K562 (cell line): Measurements from ENCODE around the gene ANO4. TPM values are rescaled to one million over a fixed set of nuclear protein-coding genes. Genes with fewer than 3 reads are reported as not detected.

Source experiments
- ATAC-seq: fragments of 200-7000 bp; cut with Tn5 transposase; 3 replicates; pipeline ENCODE4 v1.9.1; 2020; ENCODE audit warnings: moderate library complexity
- BruUV-seq: library from RNA; stranded (reverse); fragments of 400-500 nt; replicated peaks from 2 replicates; lab custom pipeline; 2021; lab: Mats Ljungman, UMichigan
- CTCF ChIA-PET: fragments of 300-600 bp; formaldehyde crosslinking; extraction: SDS; loops from one replicate; lab custom pipeline; 2021; ENCODE audit warnings: low intra/inter-chr PET ratio; lab: Yijun Ruan, JAX
- POLR2A ChIA-PET: fragments of 300-600, 350-650 bp; sonication (Branson Sonifier 250); formaldehyde crosslinking; extraction: SDS; loops from one replicate; lab custom pipeline; 2021; ENCODE audit warnings: antibody characterized with exemption, inconsistent platforms; lab: Yijun Ruan, JAX
- DNase-seq, 4 experiments: peaks; one replicate each; pipeline versions ENCODE4 v3.0.0 to v3.0.0-alpha.2; 2011 to 2018; ENCODE audit warnings: low spot score in 3 of 4, mixed read lengths in 3 of 4; ENCODE audit errors: extremely low read depth in 1 of 4
- FAIRE-seq: peaks from 2 replicates; lab custom pipeline; 2011; peaks lifted over from hg19 to GRCh38; lab: Jason Lieb, UNC
- H2AFZ ChIP-seq: 2 replicates; pipeline ENCODE4 v1.6.0; 2011; ENCODE audit warnings: low read depth, low read length, control low read depth, inconsistent platforms
- H3K27ac ChIP-seq: fragments of 200-600 bp; 3 replicates; pipeline ENCODE4 v1.8.0; 2011; ENCODE audit warnings: low read depth, mild to moderate bottlenecking, control low read depth, inconsistent platforms, low read length, moderate library complexity, mixed read lengths; ENCODE audit errors: extremely low read depth
- H3K27me3 ChIP-seq, 2 experiments: fragments of 300-600 bp in 1 of 2; 2 replicates in 1 of 2; 3 replicates in 1 of 2; pipeline versions ENCODE4 v1.6.0 to v1.8.0; 2011; ENCODE audit warnings: inconsistent platforms in 2 of 2, low read length in 2 of 2, mild to moderate bottlenecking in 1 of 2, mixed read lengths in 1 of 2, moderate library complexity in 1 of 2; ENCODE audit not compliant: control insufficient read depth in 2 of 2, insufficient read depth in 2 of 2
- H3K36me3 ChIP-seq: fragments of 300-600 bp; 3 replicates; pipeline ENCODE4 v1.8.0; 2011; ENCODE audit warnings: mild to moderate bottlenecking, low read length, inconsistent platforms; ENCODE audit not compliant: control insufficient read depth, insufficient read depth
- H3K4me1 ChIP-seq, 2 experiments: fragments of 200-600 bp in 1 of 2; replicated peaks in 1 of 2; 2 replicates in 1 of 2; 3 replicates in 1 of 2; pipeline versions ENCODE4 v1.5.1 to v1.8.0; 2011; ENCODE audit warnings: inconsistent platforms in 2 of 2, low read length in 2 of 2, mild to moderate bottlenecking in 1 of 2, mixed read lengths in 1 of 2, moderate library complexity in 1 of 2; ENCODE audit not compliant: control insufficient read depth in 2 of 2, insufficient read depth in 2 of 2
- H3K4me2 ChIP-seq: 2 replicates; pipeline ENCODE4 v1.6.1; 2011; ENCODE audit warnings: low read length, control low read depth, inconsistent platforms, mixed read lengths; ENCODE audit not compliant: insufficient read depth
- H3K4me3 ChIP-seq: fragments of 200-600 bp; sonication (generic), shearing (Covaris generic); 2 replicates; pipeline ENCODE4 v1.5.1; 2016; ENCODE audit warnings: control low read depth, inconsistent platforms
- H3K79me2 ChIP-seq: fragments of 200-600 bp; 3 replicates; pipeline ENCODE4 v1.8.0; 2011; ENCODE audit warnings: low read length, inconsistent platforms; ENCODE audit not compliant: control insufficient read depth, insufficient read depth
- H3K9ac ChIP-seq, 2 experiments: 2 replicates each; pipeline versions ENCODE4 v1.6.0 to v1.6.1; 2011; ENCODE audit warnings: low read depth in 2 of 2, low read length in 2 of 2, control low read depth in 1 of 2, inconsistent platforms in 1 of 2, mild to moderate bottlenecking in 1 of 2, mixed read lengths in 1 of 2; ENCODE audit not compliant: insufficient read depth in 1 of 2
- H3K9me1 ChIP-seq: one replicate; pipeline ENCODE4 v1.6.0; 2011; ENCODE audit warnings: inconsistent platforms, mild to moderate bottlenecking, low read length, moderate library complexity; ENCODE audit not compliant: control insufficient read depth, insufficient read depth
- H3K9me3 ChIP-seq: replicated peaks from 2 replicates; pipeline ENCODE4 v1.5.1; 2011; ENCODE audit warnings: low read depth, low read length, inconsistent platforms; ENCODE audit not compliant: control insufficient read depth, insufficient read depth
- H4K20me1 ChIP-seq: replicated peaks from 2 replicates; pipeline ENCODE4 v1.6.1; 2011; ENCODE audit warnings: low read length, inconsistent platforms, mixed read lengths; ENCODE audit not compliant: control insufficient read depth, insufficient read depth
- ADNP ChIP-seq: fragments of 200-800 bp; sonication (Bioruptor generic); IDR thresholded peaks from 2 replicates; pipeline ENCODE4 v1.6.1; 2016; ENCODE audit warnings: missing genetic modification characterization, missing compliant biosample characterization
- CHD2 ChIP-seq: IDR thresholded peaks from 2 replicates; pipeline ENCODE4 v1.6.1; 2011; ENCODE audit warnings: low read depth, low read length
- EHMT2 ChIP-seq: fragments of 450-650 bp; IDR thresholded peaks from 2 replicates; pipeline ENCODE4 v1.6.1; 2018; ENCODE audit warnings: antibody characterized with exemption
- FOSL1 ChIP-seq: fragments of 200-800 bp; sonication (Bioruptor generic); conservative IDR thresholded peaks from 2 replicates; pipeline ENCODE4 v1.6.1; 2016; ENCODE audit warnings: missing genetic modification characterization, missing compliant biosample characterization
- HNRNPUL1 ChIP-seq: fragments of 200-400 bp; formaldehyde crosslinking; IDR thresholded peaks from 2 replicates; pipeline ENCODE4 v1.6.1; 2017; ENCODE audit warnings: low read length
- KAT8 ChIP-seq: fragments of 450-650 bp; IDR thresholded peaks from 2 replicates; pipeline ENCODE4 v1.6.1; 2016; ENCODE audit warnings: low read depth, mild to moderate bottlenecking
- RUNX1 ChIP-seq: sonication (generic); IDR thresholded peaks from 2 replicates; pipeline ENCODE4 v1.6.1; 2016; ENCODE audit warnings: antibody characterized with exemption, low read depth
- SLC30A9 ChIP-seq: fragments of 250-450 bp; sonication (Bioruptor Pico); IDR thresholded peaks from 2 replicates; pipeline ENCODE4 v1.8.0; 2022; ENCODE audit warnings: mild to moderate bottlenecking, moderate library complexity
- TARDBP ChIP-seq: fragments of 450-650 bp; IDR thresholded peaks from 2 replicates; pipeline ENCODE4 v1.6.1; 2016
- ZC3H11A ChIP-seq: IDR thresholded peaks from 2 replicates; pipeline ENCODE4 v1.6.1; 2012; ENCODE audit warnings: low read depth, low read length, improper control_type of control experiment
- ZNF24 ChIP-seq: fragments of 450-650 bp; IDR thresholded peaks from 2 replicates; pipeline ENCODE4 v1.6.1; 2016
- ZNF436 ChIP-seq: fragments of 250-450, 450-650 bp; sonication (Bioruptor Pico); formaldehyde crosslinking; IDR thresholded peaks from 2 replicates; pipeline ENCODE4 v1.7.0; 2020; ENCODE audit warnings: mild to moderate bottlenecking
- WGBS: fragments of 100-300 bp; shearing (Covaris generic); methylation state at CpG from one replicate; pipeline ENCODE4 v1.1.6; 2016; ENCODE audit warnings: low coverage, mixed read lengths; ENCODE audit not compliant: insufficient coverage; ENCODE audit errors: missing lambda C conversion rate; 5-methylcytosine and 5-hydroxymethylcytosine counted together
- in situ Hi-C: fragments of 300-500 bp; cut with MboI; formaldehyde crosslinking; loops from 4 replicates; pipeline ENCODE4 v1.15.0; 2018; ENCODE audit warnings: inconsistent platforms, mixed read lengths
- intact Hi-C: fragments of 100-400 bp; cut with micrococcal nuclease; formaldehyde crosslinking; loops from 2 replicates; pipeline ENCODE4 v1.14.2; 2022
- polyA plus RNA-seq, 8 experiments: library from polyadenylated mRNA; depleted of rRNA in 4 of 8; stranded (reverse) in 5 of 8; unstranded in 3 of 8; fragments of >200 nt; fragmentation: Nextera tagmentation in 2 of 8; fragmentation: Illumina TruSeq in 1 of 8; extraction: Ambion mirVana in 2 of 8; extraction: Trizol in 1 of 8; gene quantifications; 2 replicates each; pipeline versions ENCODE4 v1.2.1 to v1.2.3, GENCODE V29; 2011 to 2014; ENCODE audit warnings: inconsistent platforms in 1 of 8, missing spikeins in 1 of 8
- total RNA-seq, 7 experiments: library from RNA; depleted of rRNA in 6 of 7; stranded (reverse); fragments of >200 nt in 6 of 7; fragmentation: Illumina TruSeq in 2 of 7; extraction: Trizol in 2 of 7; gene quantifications; 2 replicates each; pipeline versions ENCODE4 v1.2.1 to v1.2.3, GENCODE V29; 2011 to 2021; ENCODE audit warnings: low replicate concordance in 1 of 7
- TF ChIP-seq, protein P1 (sequence below): fragments of 450-650 bp; IDR thresholded peaks from 2 replicates; pipeline ENCODE4 v1.6.1; 2016; ENCODE audit warnings: mild to moderate bottlenecking, moderate library complexity

Gene ANO4
- total and polyA plus RNA-seq, 9 of the 15 experiments (the other 6 are each of a cell fraction or from before 2014, with no cell fraction given): not detected

DNA sequence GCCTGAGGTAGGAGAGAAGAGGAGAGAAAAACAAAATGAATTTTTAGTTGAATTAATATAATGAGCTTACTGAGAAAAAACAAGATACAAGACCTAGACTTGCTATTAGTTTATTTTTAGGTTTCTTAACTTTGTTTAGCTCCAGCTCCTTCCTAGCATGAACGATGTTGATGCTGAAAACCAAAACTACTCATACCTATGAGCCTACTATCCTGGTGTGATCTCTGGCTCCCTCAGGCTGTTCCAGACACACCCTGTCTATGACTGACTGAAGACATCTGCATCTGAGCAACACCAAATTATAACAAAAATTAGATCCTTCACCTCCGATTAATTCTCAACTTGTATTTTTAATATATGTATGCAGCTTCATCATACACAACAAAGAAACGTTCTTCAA lies 225.1 kb downstream of the ANO4 start:
- CTCF ChIA-PET: no interaction called here
- POLR2A ChIA-PET: no interaction called here
- FAIRE-seq: no peak

More for the DNA sequence above, 225.1 kb downstream of the ANO4 start:
- H4K20me1 ChIP-seq: no peaks in the 10 kb centered on the region
- no peaks in the 10 kb centered on the region for H3K4me1 ChIP-seq
- H3K79me2 ChIP-seq: no peaks in the 10 kb centered on the region
- no peaks in the 10 kb centered on the region for H3K9me1 ChIP-seq
- intact Hi-C loops (no loop called here), in situ Hi-C loops (no loop called here)
- no peak overlapping the region for H3K4me3 ChIP-seq
- H3K36me3 ChIP-seq: no peaks in the 10 kb centered on the region
- H3K27me3 ChIP-seq: no peaks in the 10 kb centered on the region
- no peak overlapping the region for H2AFZ ChIP-seq
- H3K9me3 ChIP-seq: no peaks in the 10 kb centered on the region
- H3K4me2 ChIP-seq: no peak overlapping the region
- no peak for ATAC-seq
- 0% methylated on average over 3 of the region's 3 CpGs for WGBS
- no peak for DNase-seq
- TF ChIP-seq RUNX1 (no peak), SLC30A9 (CRISPR knock-in tag) (no peak), HNRNPUL1 (no peak), ZC3H11A (no peak), FOSL1 (tag) (no peak), EHMT2 (no peak), ZNF24 (no peak), TARDBP (no peak), ADNP (no peak), CHD2 (no peak), ZNF436 (CRISPR knock-in tag) (no peak), KAT8 (no peak)
- TF ChIP-seq, protein P1, sequence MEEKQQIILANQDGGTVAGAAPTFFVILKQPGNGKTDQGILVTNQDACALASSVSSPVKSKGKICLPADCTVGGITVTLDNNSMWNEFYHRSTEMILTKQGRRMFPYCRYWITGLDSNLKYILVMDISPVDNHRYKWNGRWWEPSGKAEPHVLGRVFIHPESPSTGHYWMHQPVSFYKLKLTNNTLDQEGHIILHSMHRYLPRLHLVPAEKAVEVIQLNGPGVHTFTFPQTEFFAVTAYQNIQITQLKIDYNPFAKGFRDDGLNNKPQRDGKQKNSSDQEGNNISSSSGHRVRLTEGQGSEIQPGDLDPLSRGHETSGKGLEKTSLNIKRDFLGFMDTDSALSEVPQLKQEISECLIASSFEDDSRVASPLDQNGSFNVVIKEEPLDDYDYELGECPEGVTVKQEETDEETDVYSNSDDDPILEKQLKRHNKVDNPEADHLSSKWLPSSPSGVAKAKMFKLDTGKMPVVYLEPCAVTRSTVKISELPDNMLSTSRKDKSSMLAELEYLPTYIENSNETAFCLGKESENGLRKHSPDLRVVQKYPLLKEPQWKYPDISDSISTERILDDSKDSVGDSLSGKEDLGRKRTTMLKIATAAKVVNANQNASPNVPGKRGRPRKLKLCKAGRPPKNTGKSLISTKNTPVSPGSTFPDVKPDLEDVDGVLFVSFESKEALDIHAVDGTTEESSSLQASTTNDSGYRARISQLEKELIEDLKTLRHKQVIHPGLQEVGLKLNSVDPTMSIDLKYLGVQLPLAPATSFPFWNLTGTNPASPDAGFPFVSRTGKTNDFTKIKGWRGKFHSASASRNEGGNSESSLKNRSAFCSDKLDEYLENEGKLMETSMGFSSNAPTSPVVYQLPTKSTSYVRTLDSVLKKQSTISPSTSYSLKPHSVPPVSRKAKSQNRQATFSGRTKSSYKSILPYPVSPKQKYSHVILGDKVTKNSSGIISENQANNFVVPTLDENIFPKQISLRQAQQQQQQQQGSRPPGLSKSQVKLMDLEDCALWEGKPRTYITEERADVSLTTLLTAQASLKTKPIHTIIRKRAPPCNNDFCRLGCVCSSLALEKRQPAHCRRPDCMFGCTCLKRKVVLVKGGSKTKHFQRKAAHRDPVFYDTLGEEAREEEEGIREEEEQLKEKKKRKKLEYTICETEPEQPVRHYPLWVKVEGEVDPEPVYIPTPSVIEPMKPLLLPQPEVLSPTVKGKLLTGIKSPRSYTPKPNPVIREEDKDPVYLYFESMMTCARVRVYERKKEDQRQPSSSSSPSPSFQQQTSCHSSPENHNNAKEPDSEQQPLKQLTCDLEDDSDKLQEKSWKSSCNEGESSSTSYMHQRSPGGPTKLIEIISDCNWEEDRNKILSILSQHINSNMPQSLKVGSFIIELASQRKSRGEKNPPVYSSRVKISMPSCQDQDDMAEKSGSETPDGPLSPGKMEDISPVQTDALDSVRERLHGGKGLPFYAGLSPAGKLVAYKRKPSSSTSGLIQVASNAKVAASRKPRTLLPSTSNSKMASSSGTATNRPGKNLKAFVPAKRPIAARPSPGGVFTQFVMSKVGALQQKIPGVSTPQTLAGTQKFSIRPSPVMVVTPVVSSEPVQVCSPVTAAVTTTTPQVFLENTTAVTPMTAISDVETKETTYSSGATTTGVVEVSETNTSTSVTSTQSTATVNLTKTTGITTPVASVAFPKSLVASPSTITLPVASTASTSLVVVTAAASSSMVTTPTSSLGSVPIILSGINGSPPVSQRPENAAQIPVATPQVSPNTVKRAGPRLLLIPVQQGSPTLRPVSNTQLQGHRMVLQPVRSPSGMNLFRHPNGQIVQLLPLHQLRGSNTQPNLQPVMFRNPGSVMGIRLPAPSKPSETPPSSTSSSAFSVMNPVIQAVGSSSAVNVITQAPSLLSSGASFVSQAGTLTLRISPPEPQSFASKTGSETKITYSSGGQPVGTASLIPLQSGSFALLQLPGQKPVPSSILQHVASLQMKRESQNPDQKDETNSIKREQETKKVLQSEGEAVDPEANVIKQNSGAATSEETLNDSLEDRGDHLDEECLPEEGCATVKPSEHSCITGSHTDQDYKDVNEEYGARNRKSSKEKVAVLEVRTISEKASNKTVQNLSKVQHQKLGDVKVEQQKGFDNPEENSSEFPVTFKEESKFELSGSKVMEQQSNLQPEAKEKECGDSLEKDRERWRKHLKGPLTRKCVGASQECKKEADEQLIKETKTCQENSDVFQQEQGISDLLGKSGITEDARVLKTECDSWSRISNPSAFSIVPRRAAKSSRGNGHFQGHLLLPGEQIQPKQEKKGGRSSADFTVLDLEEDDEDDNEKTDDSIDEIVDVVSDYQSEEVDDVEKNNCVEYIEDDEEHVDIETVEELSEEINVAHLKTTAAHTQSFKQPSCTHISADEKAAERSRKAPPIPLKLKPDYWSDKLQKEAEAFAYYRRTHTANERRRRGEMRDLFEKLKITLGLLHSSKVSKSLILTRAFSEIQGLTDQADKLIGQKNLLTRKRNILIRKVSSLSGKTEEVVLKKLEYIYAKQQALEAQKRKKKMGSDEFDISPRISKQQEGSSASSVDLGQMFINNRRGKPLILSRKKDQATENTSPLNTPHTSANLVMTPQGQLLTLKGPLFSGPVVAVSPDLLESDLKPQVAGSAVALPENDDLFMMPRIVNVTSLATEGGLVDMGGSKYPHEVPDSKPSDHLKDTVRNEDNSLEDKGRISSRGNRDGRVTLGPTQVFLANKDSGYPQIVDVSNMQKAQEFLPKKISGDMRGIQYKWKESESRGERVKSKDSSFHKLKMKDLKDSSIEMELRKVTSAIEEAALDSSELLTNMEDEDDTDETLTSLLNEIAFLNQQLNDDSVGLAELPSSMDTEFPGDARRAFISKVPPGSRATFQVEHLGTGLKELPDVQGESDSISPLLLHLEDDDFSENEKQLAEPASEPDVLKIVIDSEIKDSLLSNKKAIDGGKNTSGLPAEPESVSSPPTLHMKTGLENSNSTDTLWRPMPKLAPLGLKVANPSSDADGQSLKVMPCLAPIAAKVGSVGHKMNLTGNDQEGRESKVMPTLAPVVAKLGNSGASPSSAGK: no peak
- TF ChIP-seq, all 486 proteins: peak for 0
- Histone ChIP-seq H3K9ac (no peak overlapping the region), H3K27ac (no peak overlapping the region)
- no TSS peak for BruUV-seq
